ENCODE data around the gene NDRG2.

NDRG2 gene

DNA sequence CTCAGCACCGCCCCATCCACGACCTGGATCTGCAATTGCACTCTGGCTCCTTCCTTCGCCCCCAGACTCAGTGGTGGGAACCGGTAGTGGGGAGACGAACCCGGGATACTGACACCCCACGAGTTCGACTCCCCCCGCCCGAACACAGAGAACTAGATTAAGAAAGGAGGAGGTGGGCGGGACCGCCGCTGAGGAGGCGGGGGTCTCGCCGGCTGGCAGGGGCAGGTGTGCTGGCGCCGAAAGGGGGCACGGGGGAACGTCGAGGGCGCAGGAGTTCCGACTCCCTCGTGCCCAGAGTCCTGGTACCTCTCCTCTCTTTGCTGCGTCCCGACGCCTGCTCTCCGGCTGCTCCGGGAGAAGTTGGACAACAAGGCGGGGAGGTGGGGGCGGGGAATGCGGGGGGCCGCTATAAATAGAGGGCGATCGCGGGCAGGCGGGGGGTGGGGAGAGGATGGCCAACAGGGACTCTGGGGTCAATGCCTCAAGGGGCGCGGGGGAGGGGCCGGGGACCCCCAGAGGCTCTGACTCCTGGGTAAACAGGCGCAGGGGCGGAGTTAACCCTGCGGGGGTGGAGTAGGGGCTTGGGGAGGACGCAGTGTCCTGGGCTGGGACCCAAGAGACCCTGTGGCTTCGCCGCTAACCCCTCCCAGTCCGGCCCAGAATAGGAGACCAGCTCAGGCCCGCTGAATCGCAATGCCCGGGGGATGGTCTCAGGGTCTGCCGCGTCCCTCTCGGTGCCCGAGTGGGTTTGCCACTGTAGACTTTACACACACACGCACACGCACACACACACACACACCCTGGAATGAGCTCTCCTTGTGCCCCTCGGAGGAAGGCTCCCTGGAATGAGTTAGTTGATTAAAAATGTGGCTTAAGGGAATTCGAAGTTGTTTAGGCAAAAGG lies 761 bp upstream of the NDRG2 start:
- Histone ChIP-seq H3K9me3 (ENCODE audit: control insufficient read depth, low read length) (no peaks in the 10 kb centered on the region), H3K9ac (ENCODE audit: low read length) (peak overlapping the region; percentile 67), H3K4me3 (ENCODE audit: low read length) (no peak overlapping the region), H3K36me3 (ENCODE audit: control insufficient read depth, insufficient read depth, low read length) (no peaks in the 10 kb centered on the region), H3K4me1 (ENCODE audit: control insufficient read depth, insufficient read depth, low read length) (peaks cover 16% of the 10 kb centered on the region), H3K27me3 (ENCODE audit: control insufficient read depth, insufficient read depth, low read length) (no peaks in the 10 kb centered on the region)

DNA sequence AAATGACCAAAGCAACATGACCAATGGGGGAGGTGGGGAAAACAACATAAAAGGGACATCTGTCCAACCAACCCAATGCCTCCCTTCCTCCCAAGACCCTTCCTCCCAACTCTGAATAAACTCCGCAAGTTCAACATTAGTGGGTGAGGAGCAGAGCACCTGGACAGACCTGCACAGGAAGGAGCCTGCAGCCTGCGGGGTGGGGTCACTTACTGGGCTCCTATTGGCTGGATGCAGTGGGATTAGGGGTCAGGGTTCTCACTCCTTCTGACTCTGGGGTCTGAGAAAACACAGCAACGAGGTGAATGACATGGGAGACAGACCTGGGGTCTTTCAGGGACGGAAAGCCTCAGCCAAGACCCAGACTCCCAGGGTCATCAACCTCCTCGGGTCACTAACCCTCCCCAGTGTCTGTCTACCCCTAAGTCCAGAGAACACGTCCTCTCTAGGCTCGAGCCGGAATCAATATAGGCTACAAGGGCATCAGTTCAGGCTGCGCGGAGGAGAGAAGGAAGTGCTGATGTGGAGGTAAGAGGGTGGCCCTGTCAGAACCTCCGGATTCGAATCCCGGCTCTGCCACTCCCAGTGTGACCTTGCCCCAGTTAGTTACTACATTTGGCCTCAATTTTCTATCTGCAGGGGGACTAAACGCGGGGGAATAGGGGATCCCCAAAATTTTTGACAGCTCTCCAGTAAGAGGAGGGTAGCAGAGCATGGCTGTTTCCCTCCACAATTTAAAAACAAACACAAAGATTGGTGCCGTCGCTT lies 860 bp downstream of the NDRG2 start:
- Histone ChIP-seq H3K9ac (ENCODE audit: low read length) (peak overlapping the region; percentile 86), H3K9me3 (ENCODE audit: control insufficient read depth, low read length) (no peaks in the 10 kb centered on the region), H3K36me3 (ENCODE audit: control insufficient read depth, insufficient read depth, low read length) (no peaks in the 10 kb centered on the region), H3K4me3 (ENCODE audit: low read length) (peak overlapping the region; percentile 78), H3K4me1 (ENCODE audit: control insufficient read depth, insufficient read depth, low read length) (peaks cover 16% of the 10 kb centered on the region), H3K27me3 (ENCODE audit: control insufficient read depth, insufficient read depth, low read length) (no peaks in the 10 kb centered on the region)

DNA sequence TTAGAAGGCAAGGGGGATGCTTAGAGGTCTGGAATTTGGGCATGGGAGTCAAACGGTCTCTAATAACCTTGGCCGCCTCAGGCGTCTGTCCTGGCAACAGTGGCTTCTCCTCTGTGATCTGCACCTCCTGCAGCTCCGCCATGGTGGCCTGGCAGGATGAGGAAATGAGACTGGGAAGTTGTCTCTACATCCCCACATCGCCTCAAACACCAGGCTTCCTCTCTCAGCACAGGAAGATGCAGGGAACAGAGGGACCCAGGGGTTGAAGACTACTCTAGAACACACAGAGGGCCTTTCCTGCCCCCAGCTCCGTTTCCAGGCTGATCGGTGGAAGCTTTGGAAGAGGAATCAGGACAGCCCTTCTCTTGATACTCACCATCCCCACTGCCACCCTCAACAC lies 1.7 kb downstream of the NDRG2 start:
- Histone ChIP-seq H3K4me1 (ENCODE audit: control insufficient read depth, insufficient read depth, low read length) (peaks cover 16% of the 10 kb centered on the region), H3K9ac (ENCODE audit: low read length) (no peak overlapping the region), H3K36me3 (ENCODE audit: control insufficient read depth, insufficient read depth, low read length) (no peaks in the 10 kb centered on the region), H3K27me3 (ENCODE audit: control insufficient read depth, insufficient read depth, low read length) (no peaks in the 10 kb centered on the region), H3K4me3 (ENCODE audit: low read length) (no peak overlapping the region), H3K9me3 (ENCODE audit: control insufficient read depth, low read length) (no peaks in the 10 kb centered on the region)

DNA sequence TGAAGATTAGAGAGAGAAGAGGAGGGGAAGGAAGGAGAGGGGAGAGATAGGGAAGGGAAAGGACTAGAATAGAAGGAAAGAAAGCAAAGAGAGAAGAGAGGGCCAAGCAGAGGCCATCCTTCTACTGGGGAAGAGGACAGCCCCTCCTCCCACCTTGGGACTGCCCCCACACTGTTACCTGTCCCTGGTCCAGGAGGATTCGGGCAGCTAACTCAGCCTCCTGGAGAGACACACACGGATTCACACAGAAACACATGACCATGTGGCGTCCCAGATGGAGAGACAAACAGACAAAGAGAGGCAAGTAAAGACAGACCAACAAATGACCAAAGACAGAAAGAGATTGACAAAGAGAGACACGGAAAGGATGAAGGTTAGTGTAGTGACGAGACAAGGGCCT lies 2.2 kb downstream of the NDRG2 start:
- Histone ChIP-seq H3K36me3 (ENCODE audit: control insufficient read depth, insufficient read depth, low read length) (no peaks in the 10 kb centered on the region), H3K4me1 (ENCODE audit: control insufficient read depth, insufficient read depth, low read length) (peaks cover 16% of the 10 kb centered on the region), H3K4me3 (ENCODE audit: low read length) (no peak overlapping the region), H3K27me3 (ENCODE audit: control insufficient read depth, insufficient read depth, low read length) (no peaks in the 10 kb centered on the region), H3K9me3 (ENCODE audit: control insufficient read depth, low read length) (no peaks in the 10 kb centered on the region), H3K9ac (ENCODE audit: low read length) (no peak overlapping the region)

DNA sequence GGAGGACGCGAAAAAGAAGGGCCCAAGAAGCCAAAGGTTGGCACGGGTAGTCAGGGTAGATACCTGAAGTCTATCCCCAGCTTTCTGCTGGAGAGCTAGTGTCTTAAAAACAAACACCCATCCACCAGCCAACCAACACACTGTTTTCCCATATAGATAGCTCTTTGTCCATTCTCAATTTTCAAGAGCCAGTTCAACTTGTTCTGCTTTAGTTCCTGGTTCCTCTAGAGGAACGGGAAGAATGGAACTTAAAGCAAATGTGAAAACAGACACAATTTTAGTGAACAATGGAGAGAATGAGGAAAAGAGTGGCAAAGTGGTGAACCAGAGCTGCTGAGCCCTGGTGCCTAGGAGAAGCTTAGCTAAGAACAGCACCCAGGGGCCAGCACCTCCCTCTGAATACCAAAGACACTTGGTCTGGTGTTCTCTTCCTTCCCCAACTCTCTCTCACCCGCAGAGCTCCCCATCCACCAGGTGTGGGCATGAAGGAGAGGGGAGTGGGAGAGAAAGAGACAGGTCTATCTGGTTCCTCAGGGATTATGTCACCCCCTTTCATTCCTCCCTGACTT lies 3.8 kb downstream of the NDRG2 start:
- Histone ChIP-seq H3K36me3 (ENCODE audit: control insufficient read depth, insufficient read depth, low read length) (no peaks in the 10 kb centered on the region), H3K4me1 (ENCODE audit: control insufficient read depth, insufficient read depth, low read length) (peaks cover 16% of the 10 kb centered on the region), H3K4me3 (ENCODE audit: low read length) (no peak overlapping the region), H3K27me3 (ENCODE audit: control insufficient read depth, insufficient read depth, low read length) (no peaks in the 10 kb centered on the region), H3K9ac (ENCODE audit: low read length) (no peak overlapping the region), H3K9me3 (ENCODE audit: control insufficient read depth, low read length) (no peaks in the 10 kb centered on the region)

DNA sequence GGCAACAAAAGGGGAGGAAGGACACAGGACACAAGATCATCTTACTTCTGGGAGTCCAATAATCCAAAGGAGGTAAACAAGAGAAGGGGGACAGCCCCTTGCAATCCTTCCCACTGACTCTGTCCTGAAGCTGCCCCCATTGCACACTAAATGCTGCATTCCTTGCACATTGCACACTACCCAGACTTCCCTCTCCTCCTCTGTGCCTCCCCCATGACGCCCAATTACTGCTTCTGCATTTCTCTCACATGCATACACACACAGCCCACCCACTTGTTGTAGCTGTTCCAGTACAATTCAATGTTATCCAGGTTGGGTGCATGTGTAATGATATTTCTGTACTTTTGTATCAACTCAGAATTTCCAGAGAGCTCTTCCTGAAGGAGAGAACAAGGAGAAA lies 5.5 kb downstream of the NDRG2 start:
- no peak overlapping the region for H3K9ac ChIP-seq (ENCODE audit: low read length)
- peaks cover 18% of the 10 kb centered on the region for H3K4me1 ChIP-seq (ENCODE audit: control insufficient read depth, insufficient read depth, low read length)
- no peaks in the 10 kb centered on the region for H3K9me3 ChIP-seq (ENCODE audit: control insufficient read depth, low read length)
- H3K4me3 ChIP-seq (ENCODE audit: low read length): no peak overlapping the region
- no peaks in the 10 kb centered on the region for H3K36me3 ChIP-seq (ENCODE audit: control insufficient read depth, insufficient read depth, low read length)
- no peaks in the 10 kb centered on the region for H3K27me3 ChIP-seq (ENCODE audit: control insufficient read depth, insufficient read depth, low read length)

DNA sequence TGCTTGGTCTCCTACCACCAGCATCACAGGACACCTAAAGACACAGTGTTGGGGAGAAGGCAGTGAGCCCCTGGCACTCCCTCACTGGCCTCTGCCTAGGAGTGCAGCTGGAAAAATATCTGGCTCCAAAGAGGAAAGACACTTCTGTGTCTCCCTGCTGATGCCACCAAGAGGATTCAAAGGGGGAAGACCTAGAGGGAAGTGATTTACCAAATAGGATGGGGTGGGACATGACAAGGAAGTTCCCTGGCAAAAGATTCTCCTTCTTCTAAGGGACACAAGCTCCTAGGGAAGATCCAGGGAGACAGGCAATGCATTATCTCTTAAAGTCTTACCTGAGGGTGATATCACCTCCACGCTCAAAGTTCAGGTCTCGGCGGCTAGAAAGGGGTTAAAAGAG lies 6.1 kb downstream of the NDRG2 start:
- Histone ChIP-seq H3K4me3 (ENCODE audit: low read length) (no peak overlapping the region), H3K27me3 (ENCODE audit: control insufficient read depth, insufficient read depth, low read length) (no peaks in the 10 kb centered on the region), H3K9me3 (ENCODE audit: control insufficient read depth, low read length) (no peaks in the 10 kb centered on the region), H3K9ac (ENCODE audit: low read length) (no peak overlapping the region), H3K36me3 (ENCODE audit: control insufficient read depth, insufficient read depth, low read length) (no peaks in the 10 kb centered on the region), H3K4me1 (ENCODE audit: control insufficient read depth, insufficient read depth, low read length) (peaks cover 12% of the 10 kb centered on the region)

DNA sequence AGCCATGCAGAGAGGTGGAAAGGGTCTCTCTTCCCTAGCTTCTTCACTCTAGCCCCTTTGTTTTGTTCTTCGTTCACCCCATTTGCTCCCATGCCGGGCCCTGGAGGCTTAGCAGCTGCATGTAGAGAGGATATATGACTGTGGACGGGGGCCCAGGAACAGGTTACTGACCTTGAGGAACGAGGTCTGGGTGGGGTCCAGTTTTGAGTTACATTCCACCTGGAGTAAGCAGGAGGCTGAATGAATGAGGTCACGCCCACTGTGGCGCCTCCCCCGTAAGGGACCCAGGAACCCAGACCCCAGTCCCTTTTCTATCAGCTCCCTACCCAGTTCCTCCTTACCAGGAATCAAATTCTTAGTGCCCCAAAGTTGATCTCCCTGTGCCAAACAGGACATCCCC lies 6.6 kb downstream of the NDRG2 start:
- Histone ChIP-seq H3K4me1 (ENCODE audit: control insufficient read depth, insufficient read depth, low read length) (peaks cover 7% of the 10 kb centered on the region), H3K4me3 (ENCODE audit: low read length) (no peak overlapping the region), H3K36me3 (ENCODE audit: control insufficient read depth, insufficient read depth, low read length) (no peaks in the 10 kb centered on the region), H3K9me3 (ENCODE audit: control insufficient read depth, low read length) (no peaks in the 10 kb centered on the region), H3K9ac (ENCODE audit: low read length) (no peak overlapping the region), H3K27me3 (ENCODE audit: control insufficient read depth, insufficient read depth, low read length) (no peaks in the 10 kb centered on the region)

DNA sequence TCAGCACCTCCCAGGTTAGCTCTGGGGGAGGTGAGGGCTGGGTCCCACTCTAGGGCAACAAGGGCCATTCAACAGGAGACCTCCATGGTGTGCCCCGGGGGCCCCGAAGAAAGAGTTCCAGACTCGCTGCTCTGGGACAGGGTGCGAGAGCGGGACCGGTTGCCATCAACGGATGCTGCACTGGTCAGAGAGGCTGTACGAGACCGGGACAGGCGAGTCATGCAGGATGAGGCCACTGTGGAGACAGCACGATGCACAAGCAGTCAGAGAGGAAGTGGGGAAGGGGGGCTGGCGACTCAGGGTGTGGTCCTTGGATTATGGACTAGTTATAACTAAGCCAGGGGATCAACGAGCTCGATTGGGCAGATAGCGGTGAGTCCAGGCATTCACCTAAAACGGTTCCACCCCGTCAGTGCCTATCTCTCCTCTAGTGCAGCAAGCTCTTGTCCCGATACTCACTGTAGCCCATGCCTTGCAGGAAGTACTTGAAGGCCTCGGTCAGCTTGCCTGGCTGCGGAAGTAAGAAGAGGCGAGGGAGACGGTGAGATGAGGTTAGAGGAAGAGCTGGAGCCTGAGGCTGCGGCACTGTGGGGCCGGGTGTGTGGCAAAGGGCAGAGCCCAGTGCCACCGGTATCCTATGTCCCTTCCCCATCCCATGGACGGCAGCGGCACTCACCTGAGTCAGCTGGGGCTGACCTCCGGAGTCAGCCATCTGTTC lies 7.2 kb downstream of the NDRG2 start:
- H3K9ac ChIP-seq (ENCODE audit: low read length): no peak overlapping the region

DNA sequence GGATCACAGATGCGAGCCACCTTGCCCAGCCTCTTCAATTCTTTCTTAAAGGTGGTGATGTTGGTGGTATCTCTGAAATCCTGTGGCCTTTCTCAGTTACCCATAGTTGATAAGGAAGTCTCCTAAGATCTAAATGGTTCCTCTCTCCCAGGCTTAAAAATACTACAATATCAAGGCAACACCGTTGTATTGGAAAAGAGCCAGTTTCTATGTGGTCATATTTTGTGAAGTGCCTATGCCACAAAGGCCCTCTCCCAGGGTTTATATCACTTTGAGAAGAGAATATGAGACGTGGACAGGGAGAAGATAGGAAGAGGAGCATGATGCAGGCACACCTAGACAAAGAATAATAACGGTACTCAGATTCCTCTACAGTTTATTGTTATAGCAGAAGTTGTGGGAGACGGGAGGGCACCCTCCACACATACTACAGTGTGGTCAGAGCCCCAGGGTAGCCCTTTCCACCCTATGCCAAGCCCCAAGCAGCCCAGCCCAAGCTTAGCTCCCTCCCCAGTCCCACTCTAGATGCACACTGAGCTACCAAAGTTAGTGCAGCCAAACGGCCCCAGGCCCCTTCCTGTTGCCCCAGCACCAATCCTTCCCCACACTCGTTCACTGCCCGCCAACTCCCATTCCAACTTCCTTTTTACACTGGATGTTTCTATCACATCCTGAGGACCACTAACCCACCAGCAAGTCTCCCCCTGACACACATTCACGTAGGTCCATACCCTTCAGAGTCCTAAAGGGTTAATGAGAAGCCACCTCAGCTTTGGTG lies 8.3 kb downstream of the NDRG2 start:
- H3K9me3 ChIP-seq (ENCODE audit: control insufficient read depth, low read length): no peaks in the 10 kb centered on the region
- H3K27me3 ChIP-seq (ENCODE audit: control insufficient read depth, insufficient read depth, low read length): no peaks in the 10 kb centered on the region
- H3K9ac ChIP-seq (ENCODE audit: low read length): no peak overlapping the region
- peaks cover 5% of the 10 kb centered on the region for H3K4me1 ChIP-seq (ENCODE audit: control insufficient read depth, insufficient read depth, low read length)
- H3K36me3 ChIP-seq (ENCODE audit: control insufficient read depth, insufficient read depth, low read length): no peaks in the 10 kb centered on the region
- H3K4me3 ChIP-seq (ENCODE audit: low read length): no peak overlapping the region

More for the DNA sequence above, 7.2 kb downstream of the NDRG2 start:
- peaks cover 5% of the 10 kb centered on the region for H3K4me1 ChIP-seq (ENCODE audit: control insufficient read depth, insufficient read depth, low read length)
- no peak overlapping the region for H3K4me3 ChIP-seq (ENCODE audit: low read length)
- no peaks in the 10 kb centered on the region for H3K9me3 ChIP-seq (ENCODE audit: control insufficient read depth, low read length)
- no peaks in the 10 kb centered on the region for H3K27me3 ChIP-seq (ENCODE audit: control insufficient read depth, insufficient read depth, low read length)
- H3K36me3 ChIP-seq (ENCODE audit: control insufficient read depth, insufficient read depth, low read length): no peaks in the 10 kb centered on the region

DNA sequence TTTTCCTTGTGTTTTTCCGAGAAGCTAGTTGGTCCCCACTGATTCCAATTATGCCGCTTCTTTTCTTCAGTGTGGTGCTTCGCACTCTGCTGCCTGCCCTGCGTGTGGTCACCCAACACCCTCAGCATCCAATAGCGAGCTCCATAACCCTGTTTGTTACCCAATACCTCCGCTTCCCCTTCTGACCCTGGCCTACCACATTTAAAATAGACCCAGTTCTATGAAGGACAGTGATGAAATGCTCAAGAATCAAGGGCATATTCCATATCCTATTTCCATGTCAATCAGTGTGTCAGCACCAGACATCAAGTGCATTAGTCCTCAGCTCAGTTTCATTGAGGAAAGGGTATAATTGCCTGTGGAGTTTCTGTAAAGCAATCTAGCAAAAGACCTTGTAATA lies 9.5 kb downstream of the NDRG2 start:
- Histone ChIP-seq H3K9me3 (ENCODE audit: control insufficient read depth, low read length) (no peaks in the 10 kb centered on the region), H3K27me3 (ENCODE audit: control insufficient read depth, insufficient read depth, low read length) (no peaks in the 10 kb centered on the region), H3K4me3 (ENCODE audit: low read length) (no peak overlapping the region), H3K9ac (ENCODE audit: low read length) (no peak overlapping the region), H3K36me3 (ENCODE audit: control insufficient read depth, insufficient read depth, low read length) (no peaks in the 10 kb centered on the region), H3K4me1 (ENCODE audit: control insufficient read depth, insufficient read depth, low read length) (peaks cover 5% of the 10 kb centered on the region)
